ENCODE measurements around the gene CACHD1. TPM values are rescaled to one million over a fixed set of nuclear protein-coding genes. Genes with fewer than 3 reads are reported as not detected.

CACHD1 gene
- total and polyA plus RNA-seq, 2 of the 4 experiments (the other 2 are of a cell fraction), result 2.9 to 5.9 TPM

GRCh38 chr1:64532646-64533045, 62.7 kb downstream of the CACHD1 start:
- Histone ChIP-seq H3K9me1 (ENCODE audit: insufficient read depth, low read length) (0 out of 2 replicates have a peak, but pooled peaks cover 3% of the 10 kb centered on the region), H3K23ac (ENCODE audit: low read depth, low read length) (no peak overlapping the region), H3K56ac (ENCODE audit: extremely low read depth, insufficient read depth, low read length) (no peak overlapping the region), H2BK120ac (ENCODE audit: low read depth, low read length) (no peak overlapping the region), H3K4me2 (ENCODE audit: low read depth, low read length) (no peak overlapping the region), H3K27me3 (ENCODE audit: control insufficient read depth, insufficient read depth, low read length) (no peaks in the 10 kb centered on the region), H3K4ac (ENCODE audit: low read depth, low read length) (no peak overlapping the region), H2AFZ (replicated peaks; ENCODE audit: low read length, poor library complexity) (no peak overlapping the region), H2BK15ac (ENCODE audit: low read depth, low read length) (no peak overlapping the region), H4K5ac (ENCODE audit: low read depth, low read length) (no peak overlapping the region), H4K8ac (ENCODE audit: low read depth in 2 of 2, low read length in 2 of 2) (no peak overlapping the region), H3K9ac (ENCODE audit: low read depth, low read length) (no peak overlapping the region), H3K79me1 (ENCODE audit: low read depth in 1 of 2, low read length in 2 of 2) (peaks cover 0 to 3% of the 10 kb centered on the region in 2 experiments; a peak in 1 of 4 replicates), H3K18ac (ENCODE audit: low read depth, low read length) (no peak overlapping the region), H3K4me1 (ENCODE audit: control insufficient read depth, insufficient read depth, low read length) (peaks cover 3% of the 10 kb centered on the region; the same call in 1 of the 2 replicates), H3K9me3 (ENCODE audit: control insufficient read depth, insufficient read depth, low read length) (no peaks in the 10 kb centered on the region), H2BK5ac (ENCODE audit: low read depth, low read length, poor library complexity, severe bottlenecking) (no peak overlapping the region), H2AK5ac (ENCODE audit: low read depth, low read length) (no peak overlapping the region), H3K27ac (ENCODE audit: insufficient read depth, low read length) (no peak overlapping the region), H4K91ac (ENCODE audit: insufficient read depth, low read depth, low read length) (no peak overlapping the region), H4K20me1 (ENCODE audit: insufficient read depth, low read length) (no peaks in the 10 kb centered on the region), H2AK9ac (replicated peaks; ENCODE audit: low read depth, low read length, poor library complexity) (no peak overlapping the region), H3K14ac (replicated peaks; ENCODE audit: low read depth, low read length) (no peak overlapping the region), H2BK20ac (ENCODE audit: low read depth, low read length) (no peak overlapping the region), H3K36me3 (ENCODE audit: control insufficient read depth, insufficient read depth, low read length) (no peaks in the 10 kb centered on the region), H3K4me3 (ENCODE audit: insufficient read depth, low read depth, low read length) (no peak overlapping the region)
- in situ Hi-C loops (cut with MboI; ENCODE audit: low sequenced_read_pairs), result no loop called here
- WGBS, 2 experiments (ENCODE audit: extremely low coverage in 2 of 2, insufficient read length in 1 of 2), result 100% methylated on average over 1 of the region's 2 CpGs; no CpG with 5 or more reads in 1 of the 2 experiments
- intact Hi-C loops (cut with micrococcal nuclease), result no loop called here
- no peak for TF ChIP-seq CHD1 (IDR thresholded peaks at IDR 0.05; ENCODE audit: low read depth, low read length)
- TF ChIP-seq MAFK (IDR thresholded peaks at IDR 0.05; ENCODE audit: low read depth, low read length), result no peak
- TF ChIP-seq SMC3 (IDR thresholded peaks at IDR 0.05; ENCODE audit: low read depth, low read length), result no peak
- TF ChIP-seq NFE2L2 (IDR thresholded peaks at IDR 0.05; ENCODE audit: low read depth, low read length), result no peak
- TF ChIP-seq USF2 (IDR thresholded peaks at IDR 0.05; ENCODE audit: low read depth, low read length), result no peak
- TF ChIP-seq CEBPB (IDR thresholded peaks at IDR 0.05; ENCODE audit: low read depth, low read length), result no peak
- no peak for TF ChIP-seq ELK1 (IDR thresholded peaks at IDR 0.05; ENCODE audit: borderline replicate concordance, low read depth, low read length)
- TF ChIP-seq RAD21 (IDR thresholded peaks at IDR 0.05; ENCODE audit: low read length), result no peak
- TF ChIP-seq MXI1 (IDR thresholded peaks at IDR 0.05; ENCODE audit: borderline replicate concordance, low read depth, low read length), result no peak
- TF ChIP-seq RFX5 (IDR thresholded peaks at IDR 0.05; ENCODE audit: low read depth, low read length), result no peak
- no TSS peak for BruUV-seq (replicated peaks)
- dilution Hi-C loops (cut with HindIII; ENCODE audit: low sequenced_read_pairs, unreplicated experiment), result no loop called here
- ATAC-seq (ENCODE audit: low read depth) (no peak), DNase-seq (no peak)
- ChIA-PET CTCF (no interaction called here), POLR2A (ENCODE audit: unreplicated experiment) (no interaction called here)
